ENCODE measurements around the gene SEC14L2.

SEC14L2 gene

GRCh38 chr22:30406400-30406799 lies 9.6 kb downstream of the SEC14L2 start:
- DNase-seq: no peak

- DNase-seq: peak in 1 of 2 donors; percentile 58
Observed at GRCh38 chr22:30408388-30409102, 11.7 kb downstream of the SEC14L2 start.

DNA sequence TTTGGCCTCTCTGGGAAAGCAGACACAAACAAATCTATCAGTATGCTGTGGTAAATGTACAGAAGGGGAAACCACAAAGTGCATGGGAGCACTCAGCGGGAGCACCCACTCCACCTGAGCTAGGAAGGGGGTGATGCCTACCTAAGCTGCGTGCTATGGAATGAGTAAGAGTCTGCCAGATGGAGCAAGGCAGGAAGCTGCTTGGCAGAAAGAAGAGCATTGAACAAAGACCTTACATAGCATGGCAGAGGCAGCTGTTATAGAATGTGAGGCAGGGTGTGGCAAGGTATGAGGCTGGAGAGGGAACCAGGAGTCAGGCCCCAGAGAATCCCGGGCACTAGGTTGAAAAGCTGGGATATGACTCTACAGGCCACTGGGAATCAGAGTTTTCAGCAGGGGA lies 15.0 kb downstream of the SEC14L2 start:
- DNase-seq: no peak

- DNase-seq: no peak
Observed at GRCh38 chr22:30413001-30413400, 16.2 kb downstream of the SEC14L2 start.

DNA sequence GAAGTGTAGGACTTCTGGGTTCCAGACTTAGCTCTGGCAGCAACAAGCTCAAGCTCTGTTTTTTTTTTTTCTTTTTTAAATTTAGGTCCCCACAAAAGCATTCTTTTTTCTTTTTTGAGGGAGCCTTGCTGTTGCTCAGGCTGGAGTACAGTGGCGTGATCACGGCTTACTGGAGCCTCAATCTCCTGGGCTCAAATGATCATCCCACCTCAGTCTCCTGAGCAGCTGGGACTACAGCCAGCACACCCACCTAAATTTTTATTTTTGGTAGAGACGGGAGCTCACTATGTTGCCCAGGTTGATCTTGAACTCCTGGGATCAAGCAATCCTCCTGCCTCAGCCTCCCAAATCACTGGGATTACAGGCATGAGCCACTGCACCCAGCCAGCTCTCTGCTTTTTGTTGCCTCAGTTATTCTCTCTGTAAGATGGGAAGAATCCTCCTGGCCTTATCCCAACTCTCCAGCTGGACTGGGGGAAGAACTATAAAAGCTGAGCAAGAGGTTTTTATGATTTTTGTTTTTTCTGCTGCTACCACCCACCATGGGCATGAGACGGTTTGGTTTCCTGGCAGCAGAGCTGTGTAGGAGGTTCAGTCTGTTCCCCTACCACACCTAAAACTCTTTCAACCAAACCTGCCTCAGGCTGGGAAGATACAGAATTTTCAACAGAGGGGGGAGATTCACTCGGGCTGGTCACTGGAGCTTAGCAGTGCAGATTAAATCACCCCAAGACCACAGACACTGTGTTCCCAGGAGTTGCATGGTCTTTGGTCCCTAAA lies 17.1 kb downstream of the SEC14L2 start:
- no peak for DNase-seq

DNA sequence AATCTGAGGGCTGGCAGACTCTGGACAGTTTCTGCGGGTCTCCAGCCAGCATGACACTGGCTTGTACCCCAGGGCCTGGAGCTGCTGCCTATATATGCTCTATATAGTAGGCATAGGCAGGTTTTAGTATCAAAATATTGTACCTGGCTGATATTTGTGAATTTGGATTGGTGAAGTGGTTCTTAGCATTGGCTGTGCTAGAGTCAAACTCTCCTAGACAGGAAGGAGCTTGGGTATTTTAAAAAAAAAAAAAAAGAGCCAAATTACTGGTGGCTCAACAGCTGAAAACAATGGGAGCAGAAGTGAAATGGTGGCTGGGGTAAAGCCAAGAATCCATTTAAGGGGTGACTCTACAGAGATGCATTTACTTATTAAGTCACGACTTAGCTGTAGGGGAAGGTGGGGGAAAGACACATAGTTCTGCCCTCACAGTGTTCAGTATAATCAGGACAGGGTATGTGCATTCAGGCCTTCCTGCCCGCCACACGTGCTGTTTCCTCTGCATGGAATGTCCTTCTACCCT lies 17.8 kb downstream of the SEC14L2 start:
- no peak for DNase-seq

DNA sequence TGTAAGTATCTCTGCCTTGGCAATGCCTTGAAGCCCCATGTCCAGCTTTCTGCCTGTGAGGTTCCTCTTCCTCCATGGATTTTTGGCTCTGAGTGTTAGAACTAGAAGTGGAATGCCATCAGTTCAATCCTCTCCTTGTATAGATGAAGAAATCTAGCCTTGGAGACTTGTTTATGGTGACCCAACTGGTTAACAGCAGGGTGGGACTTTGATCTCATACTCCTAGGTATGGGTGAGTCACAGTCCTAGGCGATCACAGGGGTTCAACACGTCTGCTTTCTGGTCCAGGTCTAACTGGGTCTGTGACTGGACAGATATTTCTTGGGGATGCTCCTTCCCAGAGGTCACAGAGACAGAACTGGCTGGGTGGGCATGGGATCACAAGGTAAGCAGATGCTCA lies 19.6 kb downstream of the SEC14L2 start:
- DNase-seq: no peak

DNA sequence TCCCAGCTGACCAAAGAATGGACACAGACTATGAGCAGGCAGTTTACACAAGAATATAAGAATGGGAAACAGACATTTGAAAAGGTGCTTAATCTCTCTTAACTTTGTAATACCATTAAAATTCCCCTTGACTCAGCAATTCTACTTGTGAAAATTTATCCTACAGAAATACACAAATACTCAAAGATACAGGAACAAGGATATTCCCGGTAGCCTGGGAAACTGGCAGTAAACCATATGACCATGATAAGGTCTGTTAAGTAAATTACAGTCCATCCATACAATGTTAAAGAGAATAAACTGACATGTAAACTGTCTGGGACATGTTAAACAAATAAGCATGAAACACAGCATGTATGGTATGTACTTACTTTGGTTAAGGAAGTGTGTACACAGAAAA lies 20.0 kb downstream of the SEC14L2 start:
- DNase-seq: no peak

GRCh38 chr22:30420347-30421125 lies 23.7 kb downstream of the SEC14L2 start:
- DNase-seq: no peak

DNA sequence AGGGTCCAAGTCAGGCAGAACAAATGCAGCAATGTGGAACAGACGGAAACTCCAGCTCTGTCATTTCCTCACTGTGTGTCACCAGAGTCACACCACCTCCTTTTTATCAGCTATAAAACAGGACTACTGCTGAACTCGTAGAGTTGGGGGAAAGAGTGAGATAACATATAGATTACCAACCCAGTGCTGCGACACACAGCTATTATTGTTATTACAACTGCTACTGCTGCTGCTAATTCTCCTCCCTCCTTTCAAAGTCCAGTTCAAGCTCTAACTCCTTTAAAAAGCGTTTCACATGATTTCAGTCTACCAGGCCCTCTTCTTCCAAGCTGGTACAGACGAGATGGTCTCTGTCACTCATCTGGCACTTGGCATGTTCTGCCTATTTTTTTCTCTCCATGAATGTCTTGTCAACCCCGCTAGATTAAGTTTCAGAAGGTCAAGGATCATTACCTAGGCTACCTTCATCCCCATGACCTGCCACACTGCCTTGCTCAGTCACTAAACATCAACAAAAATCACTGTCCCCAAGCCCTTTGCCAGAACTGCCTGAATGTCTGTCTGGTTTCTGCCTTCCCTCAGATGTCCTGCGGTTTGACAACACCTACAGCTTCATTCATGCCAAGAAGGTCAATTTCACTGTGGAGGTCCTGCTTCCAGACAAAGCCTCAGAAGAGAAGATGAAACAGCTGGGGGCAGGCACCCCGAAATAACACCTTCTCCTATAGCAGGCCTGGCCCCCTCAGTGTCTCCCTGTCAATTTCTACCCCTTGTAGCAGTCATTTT lies 25.1 kb downstream of the SEC14L2 start:
- no peak for DNase-seq

DNA sequence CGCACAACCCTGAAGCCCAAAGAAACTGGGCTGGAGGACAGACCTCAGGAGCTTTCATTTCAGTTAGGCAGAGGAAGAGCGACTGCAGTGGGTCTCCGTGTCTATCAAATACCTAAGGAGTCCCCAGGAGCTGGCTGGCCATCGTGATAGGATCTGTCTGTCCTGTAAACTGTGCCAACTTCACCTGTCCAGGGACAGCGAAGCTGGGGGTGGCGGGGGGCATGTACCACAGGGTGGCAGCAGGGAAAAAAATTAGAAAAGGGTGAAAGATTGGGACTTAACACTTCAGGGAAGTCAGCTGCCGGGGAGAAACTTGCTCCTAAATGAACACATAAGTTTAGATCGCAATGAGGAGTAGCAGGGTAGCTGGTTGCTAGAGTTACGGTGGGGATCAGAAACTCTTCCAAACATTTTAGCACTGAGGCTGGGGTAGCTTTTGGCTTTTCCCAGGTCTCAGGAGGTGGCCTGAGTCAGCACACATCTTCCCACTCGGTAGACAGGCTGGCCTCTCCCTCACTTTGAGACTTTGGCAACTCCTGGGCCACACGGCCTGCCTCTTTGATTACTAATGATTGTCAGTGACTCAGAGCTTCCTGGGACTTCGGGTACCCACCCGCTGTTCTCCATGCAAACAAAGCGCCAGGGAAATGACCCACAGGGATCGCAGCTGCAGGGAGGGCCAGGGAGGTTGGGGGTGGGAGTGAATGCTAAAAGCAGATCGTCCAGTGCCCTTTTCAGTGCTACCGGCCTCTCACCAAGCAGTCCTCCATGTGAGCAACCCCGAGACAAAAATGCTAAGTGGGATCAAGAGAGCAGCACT lies 25.9 kb downstream of the SEC14L2 start:
- peak in 1 of 2 donors; percentile 60 for DNase-seq

DNA sequence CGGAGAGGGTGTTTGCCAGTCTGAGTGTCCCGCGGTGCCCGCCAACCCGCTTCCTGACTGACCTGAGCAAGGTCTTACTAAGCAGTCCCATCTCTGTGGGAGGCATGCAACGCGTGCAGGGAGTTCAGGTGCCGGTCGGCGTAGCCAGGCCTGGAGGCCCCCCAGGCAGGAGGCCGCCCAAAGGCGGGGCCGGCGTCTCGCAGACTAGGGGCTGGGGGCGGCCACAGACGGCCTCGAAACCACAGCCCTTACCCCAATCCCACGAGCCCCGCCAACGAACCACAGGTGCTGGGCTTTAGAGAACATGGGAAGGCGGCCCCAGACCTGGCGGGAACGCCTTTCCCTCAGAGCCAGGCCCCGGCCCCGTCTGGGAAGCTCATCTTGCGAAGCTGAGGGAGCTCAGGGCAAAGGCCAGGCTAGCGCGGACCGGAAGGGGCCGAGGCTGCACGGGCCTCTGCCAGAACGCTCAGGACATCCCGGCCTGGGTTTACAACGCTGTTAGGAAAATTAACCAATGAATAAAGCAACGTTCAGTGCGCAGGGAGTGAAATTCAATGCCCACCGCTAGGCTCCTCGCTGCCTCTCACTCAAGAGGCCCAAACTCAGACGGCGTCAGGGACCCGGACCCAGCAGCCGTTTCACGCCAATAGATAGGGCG lies 26.6 kb downstream of the SEC14L2 start:
- DNase-seq: no peak

- peak; percentile 87 to 98 for DNase-seq
Observed at GRCh38 chr22:30423959-30424533, 27.2 kb downstream of the SEC14L2 start.

- DNase-seq: no peak
Observed at GRCh38 chr22:30424534-30425326, 27.9 kb downstream of the SEC14L2 start.

DNA sequence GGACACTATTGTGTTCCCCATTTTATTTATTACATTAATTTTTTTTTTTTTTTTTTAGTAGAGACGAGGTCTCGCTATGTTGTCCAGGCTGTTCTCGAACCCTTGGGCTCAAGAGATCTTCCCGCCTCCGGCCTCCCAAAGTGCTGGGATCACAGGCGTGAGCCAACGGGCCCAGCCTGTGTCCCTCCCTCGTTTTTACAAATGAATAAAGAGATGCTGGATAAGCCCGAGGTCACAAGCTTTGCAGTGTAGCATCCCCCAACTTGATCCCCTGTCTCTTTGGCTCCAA lies 28.5 kb downstream of the SEC14L2 start:
- no peak for DNase-seq

GRCh38 chr22:30425616-30426387 lies 29.0 kb downstream of the SEC14L2 start, which contains the start of gene MTFP1:
Gene MTFP1, plus strand, starts transcription at chr22:30425768. Its CDS starts 112 bp downstream, at chr22:30425880.
- DNase-seq: peak in 1 of 2 donors; percentile 15

- DNase-seq: peak; percentile 29 to 34
Observed at GRCh38 chr22:30426388-30427353, 29.9 kb downstream of the SEC14L2 start.

DNA sequence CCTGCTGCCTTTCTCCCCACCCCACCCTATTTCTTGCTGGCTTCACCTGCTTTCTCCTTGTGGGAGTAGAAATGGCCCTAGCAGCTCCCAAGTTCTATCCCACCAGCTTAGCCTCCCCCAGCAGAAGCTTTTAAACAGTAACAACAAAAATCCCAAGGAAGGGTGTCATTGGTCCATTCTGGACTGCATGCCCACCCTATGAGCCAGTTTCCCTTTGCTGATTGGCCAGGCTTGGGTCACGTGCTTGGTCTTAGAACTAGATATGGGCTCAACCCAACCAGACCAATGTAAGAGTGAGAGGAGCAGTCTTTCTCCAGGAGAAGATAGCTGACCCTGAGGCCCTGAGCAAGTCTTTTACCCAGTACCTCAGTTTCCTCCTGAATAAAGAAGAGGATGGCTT lies 31.1 kb downstream of the SEC14L2 start:
- DNase-seq: no peak
